ENCODE data around the gene SORCS1.

DNA sequence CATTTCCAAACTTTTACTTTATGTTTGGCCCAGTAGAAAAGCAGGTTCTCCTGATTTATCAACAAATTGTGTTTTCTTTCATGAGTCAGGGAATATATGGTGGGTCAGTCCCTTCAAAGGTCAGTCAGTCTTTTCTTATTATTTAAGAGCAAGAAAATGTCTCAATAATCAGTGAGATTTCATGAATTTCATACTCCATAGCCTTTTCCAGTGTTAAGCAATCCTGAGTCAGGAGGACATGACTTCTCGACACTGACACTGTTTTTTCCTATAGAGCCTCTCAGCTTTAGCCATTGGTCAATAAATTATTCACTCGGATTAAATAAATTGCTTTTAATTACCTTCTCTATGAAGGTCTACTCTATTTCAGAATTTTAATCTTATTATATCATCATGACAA, 334.5 kb downstream of the SORCS1 start:
- TF ChIP-seq, protein P1, sequence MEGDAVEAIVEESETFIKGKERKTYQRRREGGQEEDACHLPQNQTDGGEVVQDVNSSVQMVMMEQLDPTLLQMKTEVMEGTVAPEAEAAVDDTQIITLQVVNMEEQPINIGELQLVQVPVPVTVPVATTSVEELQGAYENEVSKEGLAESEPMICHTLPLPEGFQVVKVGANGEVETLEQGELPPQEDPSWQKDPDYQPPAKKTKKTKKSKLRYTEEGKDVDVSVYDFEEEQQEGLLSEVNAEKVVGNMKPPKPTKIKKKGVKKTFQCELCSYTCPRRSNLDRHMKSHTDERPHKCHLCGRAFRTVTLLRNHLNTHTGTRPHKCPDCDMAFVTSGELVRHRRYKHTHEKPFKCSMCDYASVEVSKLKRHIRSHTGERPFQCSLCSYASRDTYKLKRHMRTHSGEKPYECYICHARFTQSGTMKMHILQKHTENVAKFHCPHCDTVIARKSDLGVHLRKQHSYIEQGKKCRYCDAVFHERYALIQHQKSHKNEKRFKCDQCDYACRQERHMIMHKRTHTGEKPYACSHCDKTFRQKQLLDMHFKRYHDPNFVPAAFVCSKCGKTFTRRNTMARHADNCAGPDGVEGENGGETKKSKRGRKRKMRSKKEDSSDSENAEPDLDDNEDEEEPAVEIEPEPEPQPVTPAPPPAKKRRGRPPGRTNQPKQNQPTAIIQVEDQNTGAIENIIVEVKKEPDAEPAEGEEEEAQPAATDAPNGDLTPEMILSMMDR (IDR thresholded peaks at IDR 0.05), result no peak
- no peak for TF ChIP-seq EZH2 (IDR thresholded peaks at IDR 0.05; ENCODE audit: borderline replicate concordance, insufficient read depth, low read depth, low read length, poor library complexity, severe bottlenecking)
